22Rv1 (cell line): ENCODE data around the gene LUM.

ENCODE experiments used
- ZFX ChIP-seq: fragments of 450-650 bp; IDR thresholded peaks from 2 replicates; pipeline ENCODE4 v1.6.1; 2017; ENCODE audit warnings: antibody characterized with exemption, borderline replicate concordance
- TF ChIP-seq, protein P1 (sequence below): fragments of 450-650 bp; IDR thresholded peaks from 2 replicates; pipeline ENCODE4 v1.5.1; 2017; ENCODE audit warnings: mild to moderate bottlenecking

GRCh38 chr12:91103101-91103500, 8.2 kb downstream of the LUM start:
- TF ChIP-seq, protein P1, sequence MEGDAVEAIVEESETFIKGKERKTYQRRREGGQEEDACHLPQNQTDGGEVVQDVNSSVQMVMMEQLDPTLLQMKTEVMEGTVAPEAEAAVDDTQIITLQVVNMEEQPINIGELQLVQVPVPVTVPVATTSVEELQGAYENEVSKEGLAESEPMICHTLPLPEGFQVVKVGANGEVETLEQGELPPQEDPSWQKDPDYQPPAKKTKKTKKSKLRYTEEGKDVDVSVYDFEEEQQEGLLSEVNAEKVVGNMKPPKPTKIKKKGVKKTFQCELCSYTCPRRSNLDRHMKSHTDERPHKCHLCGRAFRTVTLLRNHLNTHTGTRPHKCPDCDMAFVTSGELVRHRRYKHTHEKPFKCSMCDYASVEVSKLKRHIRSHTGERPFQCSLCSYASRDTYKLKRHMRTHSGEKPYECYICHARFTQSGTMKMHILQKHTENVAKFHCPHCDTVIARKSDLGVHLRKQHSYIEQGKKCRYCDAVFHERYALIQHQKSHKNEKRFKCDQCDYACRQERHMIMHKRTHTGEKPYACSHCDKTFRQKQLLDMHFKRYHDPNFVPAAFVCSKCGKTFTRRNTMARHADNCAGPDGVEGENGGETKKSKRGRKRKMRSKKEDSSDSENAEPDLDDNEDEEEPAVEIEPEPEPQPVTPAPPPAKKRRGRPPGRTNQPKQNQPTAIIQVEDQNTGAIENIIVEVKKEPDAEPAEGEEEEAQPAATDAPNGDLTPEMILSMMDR: no peak
- no peak for TF ChIP-seq ZFX
